Left colon (tissue), 2 donors: Measurements from ENCODE around the gene IRF6. TPM values are rescaled to one million over a fixed set of nuclear protein-coding genes. Genes with fewer than 3 reads are reported as not detected.

Experiments used
- ATAC-seq: fragments of 200-7000 bp; cut with Tn5 transposase; one replicate; pipeline ENCODE4 v1.9.1; 2020; ENCODE audit warnings: mild to moderate bottlenecking, moderate library complexity
- DNase-seq, 2 donors: peaks; one replicate each; pipeline ENCODE4 v3.0.0-alpha.2; 2020
- intact Hi-C, 2 donors: fragments of 100-400 bp; cut with DNase I in 1 of 2; cut with micrococcal nuclease in 1 of 2; formaldehyde crosslinking; loops; one replicate each; pipeline versions ENCODE4 v1.11.2 to v1.14.0; 2022; cut with DNase I, micrococcal nuclease
- total RNA-seq, 2 donors: library from RNA; stranded (reverse); fragmentation: NEBNext Ultra II Directional; extraction: Animal tissue kit (Norgen Biotek cat#: 25700); gene quantifications; one replicate each; pipeline ENCODE4 v1.2.1, GENCODE V29; 2021
- donor health status: DM: no; HTN: no; CAD: no.
- donor health status: DM: yes; HTN: yes; CAD: no.

The IRF6 gene
- total RNA-seq, 2 donors from 2014 or later, result 92.8 to 132 TPM

- DNase-seq (peak; percentile 38 to 46), ATAC-seq (peak; percentile 41)
- intact Hi-C loops, result no loop called here
These were observed 19.9 kb upstream of the IRF6 start for GRCh38 chr1:209825591-209826434.

- no peak for DNase-seq
These were observed 17.4 kb upstream of the IRF6 start for GRCh38 chr1:209823143-209824041.

GRCh38 chr1:209822706-209823105 is 16.8 kb upstream of the IRF6 start:
- intact Hi-C loops, result no loop called here
- DNase-seq, result no peak
- ATAC-seq, result no peak

More at GRCh38 chr1:209823143-209824041, 17.4 kb upstream of the IRF6 start:
- intact Hi-C loops, result no loop called here
- peak; percentile 60 for ATAC-seq

- DNase-seq (no peak), ATAC-seq (no peak)
- intact Hi-C loops, result no loop called here
These were observed 15.0 kb upstream of the IRF6 start for GRCh38 chr1:209820986-209821385.

- intact Hi-C loops, result no loop called here
- no peak for DNase-seq
- no peak for ATAC-seq
These were observed 13.1 kb upstream of the IRF6 start for GRCh38 chr1:209819058-209819457.

- DNase-seq (no peak), ATAC-seq (no peak)
- intact Hi-C loops, result no loop called here
These were observed 11.7 kb upstream of the IRF6 start for GRCh38 chr1:209817691-209818090.

GRCh38 chr1:209816923-209817322 is 11.0 kb upstream of the IRF6 start:
- no peak for ATAC-seq
- no peak for DNase-seq
- intact Hi-C loops, result no loop called here

- ATAC-seq, result no peak
- DNase-seq, result no peak
- intact Hi-C loops, result no loop called here
These were observed 10.0 kb upstream of the IRF6 start for GRCh38 chr1:209815931-209816341.

- DNase-seq, result no peak
- intact Hi-C loops, result no loop called here
- ATAC-seq, result no peak
These were observed 9.5 kb upstream of the IRF6 start for GRCh38 chr1:209815490-209815889.

GRCh38 chr1:209813902-209814301 is 8.0 kb upstream of the IRF6 start:
- ATAC-seq (no peak), DNase-seq (no peak)
- intact Hi-C loops, result no loop called here

GRCh38 chr1:209810783-209811182 is 4.8 kb upstream of the IRF6 start:
- intact Hi-C loops, result no loop called here
- DNase-seq, result no peak

GRCh38 chr1:209809611-209810010 is 3.7 kb upstream of the IRF6 start:
- no peak for DNase-seq
- ATAC-seq, result no peak
- intact Hi-C loops, result no loop called here

More at GRCh38 chr1:209810783-209811182, 4.8 kb upstream of the IRF6 start:
- no peak for ATAC-seq

- intact Hi-C loops, result no loop called here
- ATAC-seq (peak; percentile 60), DNase-seq (peak; percentile 47 to 77)
These were observed 2.2 kb upstream of the IRF6 start for GRCh38 chr1:209808059-209808581.

- intact Hi-C loops, result no loop called here
These were observed 1.6 kb upstream of the IRF6 start for GRCh38 chr1:209807509-209807908.

GRCh38 chr1:209805341-209805781 is 581 bp downstream of the IRF6 start:
- DNase-seq, result peak; percentile 48 to 63
- ATAC-seq, result peak; percentile 54

More at GRCh38 chr1:209807509-209807908, 1.6 kb upstream of the IRF6 start:
- ATAC-seq (no peak), DNase-seq (no peak)

GRCh38 chr1:209803568-209803967 is 2.4 kb downstream of the IRF6 start:
- DNase-seq (no peak), ATAC-seq (no peak)
- intact Hi-C loops, result no loop called here

More at GRCh38 chr1:209805341-209805781, 581 bp downstream of the IRF6 start:
- intact Hi-C loops, result no loop called here

- DNase-seq, result no peak
- no peak for ATAC-seq
- intact Hi-C loops, result no loop called here
These were observed 3.2 kb downstream of the IRF6 start for GRCh38 chr1:209802780-209803152.

- intact Hi-C loops, result no loop called here
- DNase-seq, result no peak
- ATAC-seq, result no peak
These were observed 3.7 kb downstream of the IRF6 start for GRCh38 chr1:209802117-209802779.
